ENCODE measurements around the gene PDCL3. TPM values are rescaled to one million over a fixed set of nuclear protein-coding genes. Genes with fewer than 3 reads are reported as not detected.
A peak's percentile ranks its signal among the peaks of the same experiment; 100 is the strongest.

The PDCL3 gene
- total RNA-seq, 2 experiments from 2014 or later: 39.6 to 40.4 TPM

DNA sequence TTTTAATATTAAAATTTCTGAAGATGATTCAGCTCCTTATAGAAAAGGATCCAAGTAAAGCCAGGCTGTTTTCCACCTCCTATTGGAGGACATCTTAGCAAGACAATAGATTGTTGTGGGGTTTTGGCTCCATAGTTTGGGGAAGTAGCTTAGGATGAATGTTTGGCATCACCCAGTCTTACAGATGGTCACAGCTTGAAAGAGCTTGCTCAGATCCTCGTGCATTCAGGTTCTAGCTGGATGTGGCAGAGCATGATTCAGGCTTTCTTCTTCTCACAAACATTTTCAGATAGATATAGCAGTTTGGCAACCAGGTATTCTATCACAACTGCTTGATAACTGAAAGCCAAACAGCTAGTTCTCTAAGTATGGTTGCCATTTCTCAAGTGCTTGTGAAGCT lies 23.6 kb upstream of the PDCL3 start:
- POLR2A ChIA-PET: no interaction called here
- Mint-ChIP-seq H3K4me3 (no peak overlapping the region), H3K36me3 (ENCODE audit: low read depth) (no peaks in the 10 kb centered on the region), H3K27me3 (peaks cover 2% of the 10 kb centered on the region), H3K27ac (no peak overlapping the region), H3K9me3 (no peaks in the 10 kb centered on the region), H3K4me1 (peaks cover 13% of the 10 kb centered on the region)
- CTCF ChIA-PET: interaction anchor here (1.1 to 1.2 kb wide), 2 partner anchors 17 to 112 kb away, joined by 3 read pairs; no protein-coding TSS in a partner anchor
- DNase-seq: no peak

GRCh38 chr2:100541404-100541803 lies 21.4 kb upstream of the PDCL3 start:
- peaks cover 8% of the 10 kb centered on the region for H3K27me3 Mint-ChIP-seq
- no peak overlapping the region for H3K27ac Mint-ChIP-seq
- no peak overlapping the region for H3K4me3 Mint-ChIP-seq
- POLR2A ChIA-PET: interaction anchor here (1.1 kb wide), 1 partner anchor 22 kb away, joined by 3 read pairs; the partner anchor contains the start of gene PDCL3
- H3K36me3 Mint-ChIP-seq (ENCODE audit: low read depth): no peaks in the 10 kb centered on the region
- no peaks in the 10 kb centered on the region for H3K9me3 Mint-ChIP-seq
- peaks cover 13% of the 10 kb centered on the region for H3K4me1 Mint-ChIP-seq
- CTCF ChIA-PET: interaction anchor here (1.0 kb wide), 1 partner anchor 39 kb away, joined by 3 read pairs; no protein-coding TSS in a partner anchor
- no peak for DNase-seq

- Mint-ChIP-seq H3K4me1 (peaks cover 13% of the 10 kb centered on the region), H3K9me3 (no peaks in the 10 kb centered on the region), H3K27ac (no peak overlapping the region), H3K27me3 (peaks cover 13% of the 10 kb centered on the region), H3K36me3 (ENCODE audit: low read depth) (no peaks in the 10 kb centered on the region), H3K4me3 (no peak overlapping the region)
- DNase-seq: no peak
- CTCF ChIA-PET: no interaction called here
- POLR2A ChIA-PET: no interaction called here
Measured at GRCh38 chr2:100542418-100542817, 20.4 kb upstream of the PDCL3 start.

- peaks cover 16% of the 10 kb centered on the region for H3K27me3 Mint-ChIP-seq
- H3K9me3 Mint-ChIP-seq: no peaks in the 10 kb centered on the region
- POLR2A ChIA-PET: no interaction called here
- no peak overlapping the region for H3K4me3 Mint-ChIP-seq
- DNase-seq: no peak
- peaks cover 13% of the 10 kb centered on the region for H3K4me1 Mint-ChIP-seq
- CTCF ChIA-PET: interaction anchor here (0.7 kb wide), 1 partner anchor 13 kb away, joined by 3 read pairs; no protein-coding TSS in a partner anchor
- no peaks in the 10 kb centered on the region for H3K36me3 Mint-ChIP-seq (ENCODE audit: low read depth)
- no peak overlapping the region for H3K27ac Mint-ChIP-seq
Measured at GRCh38 chr2:100544911-100545596, 17.7 kb upstream of the PDCL3 start.

DNA sequence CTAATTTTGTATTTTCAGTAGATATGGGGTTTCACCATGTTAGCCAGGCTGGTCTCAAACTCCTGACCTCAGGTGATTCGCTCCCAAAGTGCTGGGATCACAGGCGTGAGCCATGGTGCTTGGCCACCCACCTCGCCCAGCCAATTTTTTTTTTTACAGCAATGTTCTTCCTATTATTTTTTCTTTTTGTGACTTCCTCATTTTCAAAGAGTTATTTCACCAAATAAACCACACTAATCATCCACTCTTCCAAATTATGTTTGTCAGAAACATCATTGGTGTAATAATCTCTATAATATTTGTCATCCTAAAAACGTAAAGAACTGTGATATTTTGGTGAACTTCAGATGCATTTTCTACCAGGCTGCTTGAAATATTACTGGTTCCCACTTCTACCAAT lies 16.3 kb upstream of the PDCL3 start:
- no peak overlapping the region for H3K27ac Mint-ChIP-seq
- peaks cover 9% of the 10 kb centered on the region for H3K4me1 Mint-ChIP-seq
- no peak for DNase-seq
- ChIA-PET POLR2A (interaction anchor here (1.1 kb wide), 1 partner anchor 16 kb away, joined by 6 read pairs; the partner anchor contains the start of gene PDCL3), CTCF (interaction anchor here (1.1 kb wide), 1 partner anchor 16 kb away, joined by 3 read pairs; the partner anchor contains the start of gene PDCL3)
- H3K9me3 Mint-ChIP-seq: no peaks in the 10 kb centered on the region
- peaks cover 16% of the 10 kb centered on the region for H3K27me3 Mint-ChIP-seq
- H3K36me3 Mint-ChIP-seq (ENCODE audit: low read depth): no peaks in the 10 kb centered on the region
- no peak overlapping the region for H3K4me3 Mint-ChIP-seq

- Mint-ChIP-seq H3K27ac (no peak overlapping the region), H3K36me3 (ENCODE audit: low read depth) (no peaks in the 10 kb centered on the region), H3K4me1 (peaks cover 2% of the 10 kb centered on the region), H3K9me3 (peaks cover 1% of the 10 kb centered on the region), H3K4me3 (no peak overlapping the region), H3K27me3 (peaks cover 14% of the 10 kb centered on the region)
- ChIA-PET CTCF (no interaction called here), POLR2A (interaction anchor here (0.7 kb wide), 1 partner anchor 14 kb away, joined by 3 read pairs; the partner anchor contains the start of gene PDCL3)
- no peak for DNase-seq
Measured at GRCh38 chr2:100548771-100549170, 14.0 kb upstream of the PDCL3 start.

DNA sequence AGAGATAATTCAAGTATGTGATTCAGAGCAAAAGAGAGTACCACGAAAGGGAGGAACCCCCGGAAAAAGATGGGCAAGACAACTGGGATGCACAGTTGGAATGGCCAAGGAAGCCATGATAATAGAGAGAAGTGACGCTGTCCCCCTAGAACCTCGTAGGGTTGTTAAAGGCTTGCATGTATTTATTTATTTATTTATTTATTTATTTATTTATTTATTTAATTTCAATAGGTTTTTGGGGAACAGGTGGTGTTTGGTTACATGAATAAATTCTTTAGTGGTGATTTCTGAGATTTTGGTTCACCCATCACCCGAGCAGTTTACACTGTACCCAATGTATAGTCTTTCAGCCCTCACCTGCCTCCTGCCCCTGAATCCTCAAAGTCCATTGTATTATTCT lies 11.5 kb upstream of the PDCL3 start:
- ChIA-PET CTCF (interaction anchor here (1.2 kb wide), 1 partner anchor 12 kb away, joined by 3 read pairs; the partner anchor contains the start of gene PDCL3), POLR2A (interaction anchor here (2.0 kb wide), 1 partner anchor 11 kb away, joined by 7 read pairs; the partner anchor contains the start of gene PDCL3)
- DNase-seq: no peak
- Mint-ChIP-seq H3K36me3 (ENCODE audit: low read depth) (peaks cover 4% of the 10 kb centered on the region), H3K4me1 (peaks cover 20% of the 10 kb centered on the region), H3K27me3 (peaks cover 9% of the 10 kb centered on the region), H3K9me3 (peaks cover 4% of the 10 kb centered on the region), H3K4me3 (no peak overlapping the region), H3K27ac (no peak overlapping the region)

DNA sequence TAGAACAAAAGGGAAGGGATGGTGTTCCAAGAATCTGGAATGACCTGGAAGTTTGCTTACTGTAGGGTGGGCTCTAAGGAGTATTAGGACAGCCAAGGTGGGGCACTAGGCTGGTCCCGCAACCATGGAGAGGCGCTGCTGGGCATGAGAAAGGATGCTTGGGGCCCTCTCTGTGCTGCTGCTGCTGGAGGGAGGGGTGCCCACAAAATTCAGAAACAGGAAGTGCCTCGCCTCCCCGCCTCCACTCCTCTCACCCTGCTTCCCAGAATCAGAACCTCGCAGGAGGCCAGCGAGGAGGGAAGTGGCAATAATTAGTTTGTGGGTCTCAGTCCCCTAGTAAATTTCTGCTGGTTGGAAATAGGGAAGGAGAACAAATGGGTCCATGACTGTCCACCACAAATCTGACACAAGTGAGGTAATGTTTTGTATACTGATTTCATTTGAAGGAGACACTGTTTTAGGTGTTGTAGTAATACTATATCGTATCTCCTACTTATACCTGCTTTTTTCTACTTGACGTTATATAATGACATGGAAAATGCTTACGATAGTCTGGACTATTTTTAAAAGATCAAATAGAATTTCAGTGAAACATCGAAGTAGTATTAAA lies 7.9 kb upstream of the PDCL3 start:
- H3K4me3 Mint-ChIP-seq: peak overlapping the region; percentile 54
- no peaks in the 10 kb centered on the region for H3K27me3 Mint-ChIP-seq
- peak; percentile 69 for DNase-seq
- POLR2A ChIA-PET: interaction anchor here (1.0 kb wide), 1 partner anchor 8 kb away, joined by 6 read pairs; the partner anchor contains the start of gene PDCL3
- CTCF ChIA-PET: interaction anchor here (1.4 kb wide), 1 partner anchor 12 kb away, joined by 3 read pairs; no protein-coding TSS in a partner anchor
- peaks cover 4% of the 10 kb centered on the region for H3K36me3 Mint-ChIP-seq (ENCODE audit: low read depth)
- peak overlapping the region; percentile 72 for H3K27ac Mint-ChIP-seq
- peaks cover 29% of the 10 kb centered on the region for H3K4me1 Mint-ChIP-seq
- peaks cover 4% of the 10 kb centered on the region for H3K9me3 Mint-ChIP-seq

GRCh38 chr2:100556746-100557145 lies 6.0 kb upstream of the PDCL3 start:
- CTCF ChIA-PET: interaction anchor here (0.6 kb wide), 1 partner anchor 53 kb away, joined by 4 read pairs; no protein-coding TSS in a partner anchor
- peaks cover 4% of the 10 kb centered on the region for H3K36me3 Mint-ChIP-seq (ENCODE audit: low read depth)
- H3K27ac Mint-ChIP-seq: no peak overlapping the region
- no peaks in the 10 kb centered on the region for H3K27me3 Mint-ChIP-seq
- peaks cover 44% of the 10 kb centered on the region for H3K4me1 Mint-ChIP-seq
- POLR2A ChIA-PET: interaction anchor here (1.0 kb wide), 1 partner anchor 24 kb away, joined by 4 read pairs; no protein-coding TSS in a partner anchor
- DNase-seq: no peak
- H3K4me3 Mint-ChIP-seq: no peak overlapping the region
- peaks cover 4% of the 10 kb centered on the region for H3K9me3 Mint-ChIP-seq

DNA sequence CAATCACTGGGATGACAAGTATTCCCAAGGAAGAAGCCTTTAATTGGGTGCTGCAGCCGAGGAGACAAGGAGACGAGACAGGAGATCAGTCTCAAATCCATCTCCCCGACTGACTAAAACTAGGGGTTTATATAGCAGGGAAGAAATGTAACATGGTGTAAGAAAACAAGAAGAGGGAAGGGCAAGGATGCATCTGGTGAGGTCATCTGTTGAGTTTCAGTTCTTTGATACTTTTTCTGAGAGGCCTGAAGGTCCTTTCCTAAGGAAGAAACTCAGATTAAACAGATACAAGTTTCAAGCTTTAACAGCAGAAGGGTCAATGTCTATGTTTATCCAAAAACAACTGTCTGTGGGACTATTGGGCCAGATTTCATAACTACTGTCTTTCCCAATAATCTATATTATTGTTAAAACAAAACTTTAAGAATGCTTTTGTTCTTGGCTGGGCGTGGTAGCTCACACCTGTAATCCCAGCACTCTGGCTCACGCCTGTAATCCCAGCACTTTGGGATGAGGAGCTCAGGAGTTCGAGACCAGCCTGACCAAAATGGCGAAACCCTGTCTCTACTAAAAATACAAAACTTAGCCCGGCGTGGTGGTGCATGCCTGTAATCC lies 2.5 kb upstream of the PDCL3 start:
- no peak for DNase-seq
- Mint-ChIP-seq H3K4me1 (peaks cover 48% of the 10 kb centered on the region), H3K36me3 (ENCODE audit: low read depth) (no peaks in the 10 kb centered on the region), H3K9me3 (no peaks in the 10 kb centered on the region), H3K27me3 (no peaks in the 10 kb centered on the region), H3K27ac (peak overlapping the region; percentile 100), H3K4me3 (no peak overlapping the region)
- POLR2A ChIA-PET: interaction anchor here (0.9 to 5.4 kb wide), 2 partner anchors 22 to 442 kb away, joined by 6 to 45 read pairs; partner anchors contain the start of gene RPL31
- CTCF ChIA-PET: no interaction called here

DNA sequence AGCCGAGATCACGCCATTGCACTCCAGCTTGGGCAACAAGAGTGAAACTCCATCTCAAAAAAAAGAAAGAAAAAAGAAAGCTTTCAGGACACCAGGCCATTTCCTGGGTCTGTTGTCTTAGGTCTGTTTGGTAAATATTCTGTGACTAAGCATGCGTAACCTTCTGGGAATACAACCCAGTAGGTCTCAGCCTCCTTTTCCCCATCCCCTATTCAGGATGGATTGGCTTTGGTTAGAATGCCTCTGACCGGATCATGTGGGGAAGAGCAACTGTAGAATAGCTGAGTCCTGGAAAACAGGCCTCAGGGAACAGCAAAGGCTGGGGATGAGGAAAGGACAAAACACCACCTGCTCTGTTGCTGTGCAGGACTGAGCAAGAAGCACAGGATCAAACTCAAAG lies 1.6 kb upstream of the PDCL3 start:
- Mint-ChIP-seq H3K4me3 (peak overlapping the region; percentile 27), H3K9me3 (no peaks in the 10 kb centered on the region), H3K27me3 (no peaks in the 10 kb centered on the region), H3K36me3 (ENCODE audit: low read depth) (peaks cover 6% of the 10 kb centered on the region), H3K4me1 (peaks cover 51% of the 10 kb centered on the region), H3K27ac (peak overlapping the region; percentile 100)
- no peak for DNase-seq
- ChIA-PET CTCF (no interaction called here), POLR2A (interaction anchor here (0.9 to 5.4 kb wide), 2 partner anchors 21 to 442 kb away, joined by 6 to 45 read pairs; partner anchors contain the start of gene RPL31)

DNA sequence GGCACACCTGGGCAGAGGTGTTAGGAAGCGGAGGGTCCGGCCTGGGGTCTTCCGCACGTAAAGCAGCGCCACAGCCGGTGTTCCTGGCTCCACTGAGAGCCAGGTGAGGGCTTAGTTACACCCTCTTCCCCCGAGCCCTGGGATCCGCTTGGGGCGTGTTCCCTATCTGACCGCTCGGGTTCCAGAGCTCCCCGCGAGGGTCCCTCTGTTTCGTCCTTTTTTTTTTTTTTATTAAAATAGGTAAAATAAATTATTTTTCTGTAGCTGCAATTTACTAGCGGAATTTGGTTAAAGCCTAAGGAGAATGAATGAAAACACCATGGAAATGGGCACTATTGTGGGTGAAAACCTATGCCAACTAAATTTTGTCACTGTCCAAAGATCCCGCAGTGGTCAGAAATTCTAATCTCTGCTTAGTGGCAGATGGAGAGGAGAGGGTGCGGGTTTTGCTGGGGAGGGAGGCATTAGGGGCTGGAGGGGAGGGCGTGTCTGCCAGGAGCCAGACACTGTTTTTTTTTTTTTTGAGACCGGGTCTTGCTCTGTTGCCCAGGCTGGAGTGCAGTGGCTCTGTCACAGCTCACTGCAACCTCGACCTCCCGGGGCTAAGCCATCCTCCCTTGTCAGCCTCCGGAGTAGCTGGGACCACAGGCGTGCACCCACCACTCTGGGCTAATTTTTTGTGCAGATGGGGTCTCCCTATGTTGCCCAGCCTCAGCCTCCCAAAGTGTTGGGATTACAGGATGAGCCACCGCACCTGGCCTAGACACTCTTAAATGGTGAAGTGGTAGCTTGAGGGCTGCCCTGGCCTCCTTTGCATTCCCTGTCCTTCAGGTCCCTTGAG lies 834 bp downstream of the PDCL3 start:
- ChIA-PET CTCF (interaction anchor here (0.7 to 1.7 kb wide), 13 partner anchors 9 to 769 kb away, joined by 3 to 9 read pairs (median 3); no protein-coding TSS in a partner anchor), POLR2A (interaction anchor here (0.8 to 5.4 kb wide), 16 partner anchors 8 to 690 kb away, joined by 3 to 105 read pairs (median 4); partner anchors contain the start of genes CHST10 and RPL31)
- peak overlapping the region; percentile 93 for H3K4me3 Mint-ChIP-seq
- H3K27me3 Mint-ChIP-seq: no peaks in the 10 kb centered on the region
- no peaks in the 10 kb centered on the region for H3K9me3 Mint-ChIP-seq
- peak overlapping the region; percentile 85 for H3K27ac Mint-ChIP-seq
- DNase-seq: no peak
- peaks cover 57% of the 10 kb centered on the region for H3K4me1 Mint-ChIP-seq
- H3K36me3 Mint-ChIP-seq (ENCODE audit: low read depth): peaks cover 25% of the 10 kb centered on the region
